GM13976 (cell line): ENCODE measurements around the gene ZNF521.
A peak's percentile ranks its signal among the peaks of the same experiment; 100 is the strongest.

Source experiments
- DNase-seq: peaks from one replicate; pipeline ENCODE4 v3.0.0; 2012; ENCODE audit warnings: low spot score
- CTCF ChIP-seq: IDR thresholded peaks from 2 replicates; pipeline ENCODE4 v1.5.1; 2012; ENCODE audit warnings: borderline replicate concordance, mild to moderate bottlenecking; ENCODE audit not compliant: insufficient read depth; ENCODE audit errors: extremely low read depth, missing control alignments, control extremely low read depth
- in situ Hi-C: fragments of 300-500 bp; cut with MboI; formaldehyde crosslinking; loops from one replicate; pipeline ENCODE4 v1.12.0; 2022; ENCODE audit warnings: low sequenced_read_pairs, mixed read lengths, inconsistent platforms; ENCODE audit not compliant: unreplicated experiment

The ZNF521 gene

GRCh38 chr18:25349926-25350487 is 2.0 kb downstream of the ZNF521 start:
- DNase-seq = peak; percentile 26
- TF ChIP-seq CTCF = no peak
- in situ Hi-C loops = no loop called here

DNA sequence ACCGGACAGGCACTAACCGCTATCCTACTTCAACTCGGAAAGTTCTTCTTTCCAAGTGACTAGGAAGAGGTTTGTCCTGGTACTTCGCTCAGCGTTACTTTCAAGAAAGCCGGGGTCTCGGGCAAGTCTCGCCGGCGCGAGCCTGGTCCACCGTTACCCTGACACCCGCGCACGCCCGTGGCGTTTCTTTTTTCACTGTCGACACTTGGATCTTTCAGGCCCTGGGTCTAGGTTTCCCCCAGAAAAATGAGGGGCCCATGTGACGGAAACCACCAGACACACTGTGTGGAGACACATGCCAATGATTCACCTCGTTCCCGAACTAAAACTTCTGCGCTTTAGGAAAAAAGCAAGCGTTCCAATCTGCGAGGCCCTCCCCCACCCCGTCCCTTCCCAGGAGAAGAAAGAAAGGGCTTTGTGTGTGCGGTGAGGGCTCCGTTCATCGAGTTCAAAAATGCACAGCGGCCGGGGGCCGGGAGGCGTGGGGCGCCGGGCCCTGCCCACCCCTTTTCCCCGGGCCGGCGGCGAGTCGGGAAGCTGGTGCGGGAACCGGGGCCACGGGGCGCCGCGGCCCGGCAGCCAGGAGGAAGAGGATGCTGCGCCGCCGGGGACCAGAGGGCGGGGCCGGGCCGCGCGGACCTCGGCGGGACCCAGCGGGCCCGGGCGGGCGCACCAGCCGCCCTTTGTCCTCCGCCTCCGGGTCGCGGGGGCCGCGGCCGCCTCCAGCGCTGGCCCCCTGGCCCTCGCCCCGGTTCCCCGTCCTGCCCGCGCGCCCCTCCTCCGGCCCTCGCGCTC is 2.6 kb downstream of the ZNF521 start:
- DNase-seq = peak; percentile 46
- in situ Hi-C loops = no loop called here
- no peak for TF ChIP-seq CTCF

- no peak for DNase-seq
- in situ Hi-C loops = no loop called here
- TF ChIP-seq CTCF = no peak
These were observed 3.4 kb downstream of the ZNF521 start for GRCh38 chr18:25348386-25349130.

GRCh38 chr18:25346561-25346960 is 5.4 kb downstream of the ZNF521 start:
- no peak for DNase-seq
- no peak for TF ChIP-seq CTCF
- in situ Hi-C loops = no loop called here

GRCh38 chr18:25345081-25345866 is 6.7 kb downstream of the ZNF521 start:
- no peak for TF ChIP-seq CTCF
- no peak for DNase-seq
- in situ Hi-C loops = no loop called here

DNA sequence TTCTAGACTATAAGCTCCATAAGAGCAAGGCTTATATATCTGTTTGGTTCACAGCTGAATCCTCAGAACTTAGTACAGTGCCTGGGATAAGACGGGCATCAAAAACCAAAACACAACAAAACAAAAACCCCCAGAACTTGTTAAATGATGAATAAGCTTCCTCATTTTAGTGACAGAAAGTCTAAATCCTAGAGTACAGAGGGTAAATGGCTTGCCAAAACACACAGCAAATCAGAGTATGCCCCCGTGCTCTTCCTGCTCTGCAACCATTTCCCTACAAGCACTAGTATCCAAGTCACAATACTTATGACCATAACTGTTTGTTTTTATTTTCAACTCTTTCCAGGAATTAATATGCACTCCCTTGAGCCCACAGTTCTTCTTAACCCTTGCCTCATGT is 10.1 kb downstream of the ZNF521 start:
- TF ChIP-seq CTCF = no peak
- DNase-seq = no peak
- in situ Hi-C loops = no loop called here
